Measurements from ENCODE around the gene PEAK1. TPM values are rescaled to one million over a fixed set of nuclear protein-coding genes. Genes with fewer than 3 reads are reported as not detected.

PEAK1 gene
- total RNA-seq, 2 experiments from 2014 or later = 6.0 to 10.8 TPM

GRCh38 chr15:77052556-77052955 is 367.3 kb downstream of the PEAK1 start:
- Histone ChIP-seq H4K20me1 (ENCODE audit: insufficient read depth, low read length) (no peaks in the 10 kb centered on the region), H3K79me2 (ENCODE audit: insufficient read depth, low read depth, low read length) (no peaks in the 10 kb centered on the region), H2AFZ (ENCODE audit: low read length) (no peak overlapping the region), H3K9me3 (ENCODE audit: low read length) (no peaks in the 10 kb centered on the region), H3K4me1 (ENCODE audit: insufficient read depth, low read length, poor library complexity, severe bottlenecking) (no peaks in the 10 kb centered on the region), H3K9me2 (ENCODE audit: insufficient read depth, low read length) (no peaks in the 10 kb centered on the region), H3K27ac (ENCODE audit: low read depth, low read length, poor library complexity, severe bottlenecking) (no peak overlapping the region), H3K4me3 (ENCODE audit: low read depth, low read length, poor library complexity, severe bottlenecking) (no peak overlapping the region), H3K36me3 (ENCODE audit: insufficient read depth, low read length) (0 out of 2 replicates have a peak, but pooled peaks cover 5% of the 10 kb centered on the region), H3K4me2 (ENCODE audit: low read length) (no peak overlapping the region)
- DNase-seq (ENCODE audit: low spot score) = no peak
- intact Hi-C loops (cut with micrococcal nuclease; ENCODE audit: unreplicated experiment) = no loop called here
- CTCF ChIA-PET (ENCODE audit: unreplicated experiment) = no interaction called here
- TF ChIP-seq CTCF (conservative IDR thresholded peaks at IDR 0.05; ENCODE audit: low read length) = no peak
- TF ChIP-seq EZH2phosphoT487 (IDR thresholded peaks at IDR 0.05; ENCODE audit: borderline replicate concordance, low read depth, low read length) = no peak
- POLR2A ChIA-PET = interaction anchor here (0.6 to 0.8 kb wide), 3 partner anchors 9 to 1314 kb away, joined by 3 to 4 read pairs (median 3); no protein-coding TSS in a partner anchor
- no TSS peak for BruUV-seq (replicated peaks)

Other genes starting within 250 kb of the PEAK1 start
- 29.1 and 34.1 TPM in 2 replicates for gene HMG20A, start 784 bp upstream of the PEAK1 start, total RNA-seq (2014; rRNA removed; shearing (Covaris generic))
- gene HMG20A, start 784 bp upstream of the PEAK1 start, total RNA-seq (2022) = 49.9 and 55.6 TPM in 2 replicates
- not detected in 2 replicates for gene LINGO1, start 212.8 kb upstream of the PEAK1 start, total RNA-seq (2014; rRNA removed; shearing (Covaris generic))
- not detected in 2 replicates for gene LINGO1, start 212.8 kb upstream of the PEAK1 start, total RNA-seq (2022)

Data from OCI-LY7 (cell line).